ENCODE measurements around the gene IMPDH2.

IMPDH2 gene

GRCh38 chr3:48984663-48985062, 44.5 kb downstream of the IMPDH2 start:
- ATAC-seq (ENCODE audit: low read depth) = no peak
- Histone ChIP-seq H3K4me1 (ENCODE audit: insufficient read depth, poor library complexity, severe bottlenecking) (no peaks in the 10 kb centered on the region), H3K36me3 (ENCODE audit: low read depth) (peaks cover 39% of the 10 kb centered on the region), H3K4me3 (ENCODE audit: severe bottlenecking) (no peak overlapping the region), H3K27me3 (ENCODE audit: insufficient read depth, poor library complexity, severe bottlenecking) (no peaks in the 10 kb centered on the region), H3K9me3 (ENCODE audit: severe bottlenecking) (no peaks in the 10 kb centered on the region), H3K27ac (ENCODE audit: poor library complexity, severe bottlenecking) (no peak overlapping the region)
- no peak for TF ChIP-seq CTCF (IDR thresholded peaks at IDR 0.05; ENCODE audit: poor library complexity, severe bottlenecking)
- no peak for DNase-seq (ENCODE audit: low spot score)

- H3K27me3 ChIP-seq (ENCODE audit: insufficient read depth, poor library complexity, severe bottlenecking) = no peaks in the 10 kb centered on the region
- no peak overlapping the region for H3K27ac ChIP-seq (ENCODE audit: poor library complexity, severe bottlenecking)
- no peak overlapping the region for H3K4me3 ChIP-seq (ENCODE audit: severe bottlenecking)
- DNase-seq (ENCODE audit: low spot score) (no peak), ATAC-seq (ENCODE audit: low read depth) (no peak)
- H3K4me1 ChIP-seq (ENCODE audit: insufficient read depth, poor library complexity, severe bottlenecking) = no peaks in the 10 kb centered on the region
- TF ChIP-seq CTCF (IDR thresholded peaks at IDR 0.05; ENCODE audit: poor library complexity, severe bottlenecking) = no peak
- peaks cover 52% of the 10 kb centered on the region for H3K36me3 ChIP-seq (ENCODE audit: low read depth)
- H3K9me3 ChIP-seq (ENCODE audit: severe bottlenecking) = no peaks in the 10 kb centered on the region
These were observed 46.1 kb downstream of the IMPDH2 start for GRCh38 chr3:48983096-48983495.

GRCh38 chr3:48982686-48983085, 46.5 kb downstream of the IMPDH2 start:
- Histone ChIP-seq H3K4me1 (ENCODE audit: insufficient read depth, poor library complexity, severe bottlenecking) (no peaks in the 10 kb centered on the region), H3K36me3 (ENCODE audit: low read depth) (peaks cover 56% of the 10 kb centered on the region)

GRCh38 chr3:48982016-48982415, 47.2 kb downstream of the IMPDH2 start:
- TF ChIP-seq CTCF (IDR thresholded peaks at IDR 0.05; ENCODE audit: poor library complexity, severe bottlenecking) = no peak
- no peak for ATAC-seq (ENCODE audit: low read depth)
- Histone ChIP-seq H3K4me1 (ENCODE audit: insufficient read depth, poor library complexity, severe bottlenecking) (no peaks in the 10 kb centered on the region), H3K9me3 (ENCODE audit: severe bottlenecking) (no peaks in the 10 kb centered on the region), H3K4me3 (ENCODE audit: severe bottlenecking) (no peak overlapping the region), H3K27ac (ENCODE audit: poor library complexity, severe bottlenecking) (no peak overlapping the region), H3K27me3 (ENCODE audit: insufficient read depth, poor library complexity, severe bottlenecking) (no peaks in the 10 kb centered on the region), H3K36me3 (ENCODE audit: low read depth) (peaks cover 63% of the 10 kb centered on the region)
- no peak for DNase-seq (ENCODE audit: low spot score)

More at GRCh38 chr3:48982686-48983085, 46.5 kb downstream of the IMPDH2 start:
- no peak for DNase-seq (ENCODE audit: low spot score)
- Histone ChIP-seq H3K27ac (ENCODE audit: poor library complexity, severe bottlenecking) (no peak overlapping the region), H3K9me3 (ENCODE audit: severe bottlenecking) (no peaks in the 10 kb centered on the region), H3K27me3 (ENCODE audit: insufficient read depth, poor library complexity, severe bottlenecking) (no peaks in the 10 kb centered on the region), H3K4me3 (ENCODE audit: severe bottlenecking) (no peak overlapping the region)
- TF ChIP-seq CTCF (IDR thresholded peaks at IDR 0.05; ENCODE audit: poor library complexity, severe bottlenecking) = no peak
- ATAC-seq (ENCODE audit: low read depth) = no peak

GRCh38 chr3:48980295-48980694, 48.9 kb downstream of the IMPDH2 start:
- TF ChIP-seq CTCF (IDR thresholded peaks at IDR 0.05; ENCODE audit: poor library complexity, severe bottlenecking) = no peak
- Histone ChIP-seq H3K9me3 (ENCODE audit: severe bottlenecking) (no peaks in the 10 kb centered on the region), H3K4me3 (ENCODE audit: severe bottlenecking) (no peak overlapping the region), H3K4me1 (ENCODE audit: insufficient read depth, poor library complexity, severe bottlenecking) (no peaks in the 10 kb centered on the region), H3K36me3 (ENCODE audit: low read depth) (peaks cover 80% of the 10 kb centered on the region), H3K27me3 (ENCODE audit: insufficient read depth, poor library complexity, severe bottlenecking) (no peaks in the 10 kb centered on the region), H3K27ac (ENCODE audit: poor library complexity, severe bottlenecking) (no peak overlapping the region)
- no peak for DNase-seq (ENCODE audit: low spot score)
- ATAC-seq (ENCODE audit: low read depth) = no peak

Data from RWPE2 (cell line).